ENCODE data around the gene LPP. TPM values are rescaled to one million over a fixed set of nuclear protein-coding genes. Genes with fewer than 3 reads are reported as not detected.

LPP gene
- total RNA-seq, 2 experiments from 2014 or later = 13.4 to 16.5 TPM

- ChIA-PET POLR2A (no interaction called here), CTCF (no interaction called here)
Measured at GRCh38 chr3:188496390-188496789, 342.4 kb downstream of the LPP start.

- CTCF ChIA-PET = interaction anchor here (1.6 kb wide), 1 partner anchor 11 kb away, joined by 3 read pairs; no protein-coding TSS in a partner anchor
- POLR2A ChIA-PET = interaction anchor here (0.6 kb wide), 1 partner anchor 753 kb away, joined by 4 read pairs; no protein-coding TSS in a partner anchor
Measured at GRCh38 chr3:188497021-188497420, 343.1 kb downstream of the LPP start.

GRCh38 chr3:188503647-188504046, 349.7 kb downstream of the LPP start:
- ChIA-PET CTCF (no interaction called here), POLR2A (no interaction called here)

- ChIA-PET POLR2A (no interaction called here), CTCF (no interaction called here)
Measured at GRCh38 chr3:188505151-188505550, 351.2 kb downstream of the LPP start.

- CTCF ChIA-PET = no interaction called here
- POLR2A ChIA-PET = no interaction called here
Measured at GRCh38 chr3:188505911-188506310, 352.0 kb downstream of the LPP start.

- ChIA-PET POLR2A (no interaction called here), CTCF (no interaction called here)
Measured at GRCh38 chr3:188506446-188506845, 352.5 kb downstream of the LPP start.

- CTCF ChIA-PET = interaction anchor here (1.2 kb wide), 1 partner anchor 9 kb away, joined by 3 read pairs; no protein-coding TSS in a partner anchor
- POLR2A ChIA-PET = interaction anchor here (0.6 kb wide), 1 partner anchor 770 kb away, joined by 4 read pairs; no protein-coding TSS in a partner anchor
Measured at GRCh38 chr3:188507244-188507720, 353.3 kb downstream of the LPP start.

GRCh38 chr3:188508454-188508853, 354.5 kb downstream of the LPP start:
- CTCF ChIA-PET = interaction anchor here (1.2 kb wide), 1 partner anchor 11 kb away, joined by 3 read pairs; no protein-coding TSS in a partner anchor

GRCh38 chr3:188509316-188509715, 355.4 kb downstream of the LPP start:
- ChIA-PET CTCF (no interaction called here), POLR2A (no interaction called here)

More at GRCh38 chr3:188508454-188508853, 354.5 kb downstream of the LPP start:
- POLR2A ChIA-PET = no interaction called here

- CTCF ChIA-PET = no interaction called here
Measured at GRCh38 chr3:188510366-188510765, 356.4 kb downstream of the LPP start.

GRCh38 chr3:188513662-188514328, 359.8 kb downstream of the LPP start:
- POLR2A ChIA-PET = no interaction called here
- CTCF ChIA-PET = no interaction called here

More at GRCh38 chr3:188510366-188510765, 356.4 kb downstream of the LPP start:
- POLR2A ChIA-PET = no interaction called here

- ChIA-PET CTCF (no interaction called here), POLR2A (interaction anchor here (0.6 kb wide), 1 partner anchor 265 kb away, joined by 5 read pairs; no protein-coding TSS in a partner anchor)
Measured at GRCh38 chr3:188516515-188516914, 362.6 kb downstream of the LPP start.

GRCh38 chr3:188518416-188518815, 364.5 kb downstream of the LPP start:
- CTCF ChIA-PET = interaction anchor here (1.2 kb wide), 1 partner anchor 47 kb away, joined by 3 read pairs; no protein-coding TSS in a partner anchor
- POLR2A ChIA-PET = no interaction called here

- CTCF ChIA-PET = interaction anchor here (1.2 kb wide), 1 partner anchor 47 kb away, joined by 3 read pairs; no protein-coding TSS in a partner anchor
- POLR2A ChIA-PET = no interaction called here
Measured at GRCh38 chr3:188518835-188519452, 365.0 kb downstream of the LPP start.

GRCh38 chr3:188520466-188520865, 366.5 kb downstream of the LPP start:
- POLR2A ChIA-PET = no interaction called here
- CTCF ChIA-PET = no interaction called here

GRCh38 chr3:188522115-188522514, 368.2 kb downstream of the LPP start:
- ChIA-PET POLR2A (no interaction called here), CTCF (no interaction called here)

GRCh38 chr3:188523291-188523690, 369.3 kb downstream of the LPP start:
- ChIA-PET POLR2A (no interaction called here), CTCF (no interaction called here)

- ChIA-PET CTCF (interaction anchor here (0.7 kb wide), 1 partner anchor 31 kb away, joined by 3 read pairs; no protein-coding TSS in a partner anchor), POLR2A (no interaction called here)
Measured at GRCh38 chr3:188524052-188524451, 370.1 kb downstream of the LPP start.

- POLR2A ChIA-PET = no interaction called here
- CTCF ChIA-PET = no interaction called here
Measured at GRCh38 chr3:188526057-188526456, 372.1 kb downstream of the LPP start.

- ChIA-PET CTCF (no interaction called here), POLR2A (no interaction called here)
Measured at GRCh38 chr3:188527389-188527788, 373.4 kb downstream of the LPP start.

GRCh38 chr3:188528396-188528795, 374.4 kb downstream of the LPP start:
- POLR2A ChIA-PET = no interaction called here
- CTCF ChIA-PET = no interaction called here
